ENCODE measurements around the gene LRIG1.

- no peak for TF ChIP-seq TAF1 (IDR thresholded peaks at IDR 0.05; ENCODE audit: borderline replicate concordance, insufficient read depth, low read length)
- TF ChIP-seq POLR2AphosphoS5 (IDR thresholded peaks at IDR 0.05; ENCODE audit: low read depth, low read length): no peak
- TF ChIP-seq SIN3A (IDR thresholded peaks at IDR 0.05; ENCODE audit: borderline replicate concordance, insufficient read depth, low read length): no peak
Measured at GRCh38 chr3:66480666-66481065, 20.2 kb downstream of the LRIG1 start.

All from PFSK-1 (cell line).